AG04450 (cell line): ENCODE data around the gene CLDND1. TPM values are rescaled to one million over a fixed set of nuclear protein-coding genes. Genes with fewer than 3 reads are reported as not detected.

Experiments
- CTCF ChIA-PET: fragments of 300-600, 350-600 bp; formaldehyde crosslinking; extraction: SDS; loops from one replicate; lab custom pipeline; 2022; ENCODE audit warnings: antibody characterized with exemption, inconsistent platforms; lab: Charles Lee
- POLR2A ChIA-PET: fragments of 350-600 bp; formaldehyde crosslinking; extraction: SDS; loops from one replicate; lab custom pipeline; 2021; ENCODE audit warnings: antibody characterized with exemption, inconsistent platforms; lab: Yijun Ruan, JAX
- DNase-seq: peaks from one replicate; pipeline ENCODE4 v3.0.0-alpha.2; 2011; ENCODE audit warnings: low read depth, low spot score
- H3K27ac ChIP-seq: one replicate; pipeline ENCODE4 v1.5.1; 2012; ENCODE audit warnings: low read depth, low read length, control low read depth
- H3K27me3 ChIP-seq: one replicate; pipeline ENCODE4 v1.6.0; 2012; ENCODE audit warnings: low read length; ENCODE audit not compliant: control insufficient read depth, insufficient read depth
- H3K4me3 ChIP-seq: 2 replicates; pipeline ENCODE4 v1.5.1; 2011; ENCODE audit warnings: mild to moderate bottlenecking, low read depth, low read length, control low read depth
- H3K9me3 ChIP-seq: 2 replicates; pipeline ENCODE4 v1.5.1; 2012; ENCODE audit warnings: low read length; ENCODE audit not compliant: control insufficient read depth, insufficient read depth
- polyA plus RNA-seq: library from polyadenylated mRNA; depleted of rRNA; stranded (reverse); fragments of >200 nt; gene quantifications from 2 replicates; pipeline ENCODE4 v1.2.3, GENCODE V29; 2011
- TF ChIP-seq, protein P1 (sequence below): IDR thresholded peaks from 2 replicates; pipeline ENCODE4 v1.5.1; 2011; ENCODE audit warnings: low read depth, low read length, control low read depth, inconsistent platforms

CLDND1 gene
- polyA plus RNA-seq, 1 experiment = 129 TPM

DNA sequence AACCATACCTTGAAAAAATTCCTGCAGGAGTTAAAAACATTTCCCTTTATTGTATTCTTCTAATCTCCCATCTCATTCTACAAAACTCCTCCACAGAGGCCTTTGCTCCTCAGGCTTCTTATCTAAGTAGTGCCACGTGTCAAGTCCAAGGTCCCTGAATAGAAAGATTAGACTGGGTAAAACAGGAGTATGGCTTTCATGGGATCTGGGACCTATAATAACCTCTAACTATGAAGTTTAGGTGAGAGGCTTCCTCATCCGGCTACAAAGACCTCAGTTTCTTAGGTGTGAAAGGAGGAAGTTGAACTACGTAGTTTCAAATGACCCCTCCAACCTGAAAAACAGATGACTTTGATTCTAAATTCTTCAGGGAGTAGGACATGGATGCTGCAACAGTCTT is 29.1 kb upstream of the CLDND1 start:
- H3K27ac ChIP-seq = no peak overlapping the region
- TF ChIP-seq, protein P1, sequence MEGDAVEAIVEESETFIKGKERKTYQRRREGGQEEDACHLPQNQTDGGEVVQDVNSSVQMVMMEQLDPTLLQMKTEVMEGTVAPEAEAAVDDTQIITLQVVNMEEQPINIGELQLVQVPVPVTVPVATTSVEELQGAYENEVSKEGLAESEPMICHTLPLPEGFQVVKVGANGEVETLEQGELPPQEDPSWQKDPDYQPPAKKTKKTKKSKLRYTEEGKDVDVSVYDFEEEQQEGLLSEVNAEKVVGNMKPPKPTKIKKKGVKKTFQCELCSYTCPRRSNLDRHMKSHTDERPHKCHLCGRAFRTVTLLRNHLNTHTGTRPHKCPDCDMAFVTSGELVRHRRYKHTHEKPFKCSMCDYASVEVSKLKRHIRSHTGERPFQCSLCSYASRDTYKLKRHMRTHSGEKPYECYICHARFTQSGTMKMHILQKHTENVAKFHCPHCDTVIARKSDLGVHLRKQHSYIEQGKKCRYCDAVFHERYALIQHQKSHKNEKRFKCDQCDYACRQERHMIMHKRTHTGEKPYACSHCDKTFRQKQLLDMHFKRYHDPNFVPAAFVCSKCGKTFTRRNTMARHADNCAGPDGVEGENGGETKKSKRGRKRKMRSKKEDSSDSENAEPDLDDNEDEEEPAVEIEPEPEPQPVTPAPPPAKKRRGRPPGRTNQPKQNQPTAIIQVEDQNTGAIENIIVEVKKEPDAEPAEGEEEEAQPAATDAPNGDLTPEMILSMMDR = no peak
- no peak overlapping the region for H3K4me3 ChIP-seq
- ChIA-PET POLR2A (interaction anchor here (0.6 kb wide), 1 partner anchor 13 kb away, joined by 4 read pairs; no protein-coding TSS in a partner anchor), CTCF (no interaction called here)
- peaks cover 3% of the 10 kb centered on the region for H3K27me3 ChIP-seq
- DNase-seq = no peak
- H3K9me3 ChIP-seq = no peaks in the 10 kb centered on the region

DNA sequence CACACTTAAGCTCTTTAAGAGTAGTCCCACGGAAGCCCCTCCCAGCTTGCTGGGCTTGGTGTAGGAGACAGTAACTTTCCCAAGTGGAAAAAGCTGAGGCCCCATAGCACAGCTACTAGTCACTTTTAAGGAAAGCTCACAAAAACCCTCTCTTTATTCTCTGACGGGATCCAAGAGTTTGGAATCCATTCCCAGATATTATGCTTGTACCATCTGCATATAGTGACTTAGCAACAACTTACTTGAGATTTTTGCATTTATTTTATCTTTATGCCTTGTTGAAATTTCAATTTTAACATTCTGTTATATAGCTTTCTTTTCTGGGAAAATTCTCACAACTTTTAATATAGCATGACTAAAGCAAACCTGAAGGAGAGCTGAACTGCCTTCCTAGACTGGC is 28.5 kb upstream of the CLDND1 start:
- TF ChIP-seq, protein P1 = no peak
- H3K27me3 ChIP-seq = peaks cover 3% of the 10 kb centered on the region
- no peak overlapping the region for H3K4me3 ChIP-seq
- no peaks in the 10 kb centered on the region for H3K9me3 ChIP-seq
- no peak for DNase-seq
- ChIA-PET CTCF (no interaction called here), POLR2A (interaction anchor here (0.6 kb wide), 1 partner anchor 14 kb away, joined by 4 read pairs; no protein-coding TSS in a partner anchor)
- no peak overlapping the region for H3K27ac ChIP-seq

DNA sequence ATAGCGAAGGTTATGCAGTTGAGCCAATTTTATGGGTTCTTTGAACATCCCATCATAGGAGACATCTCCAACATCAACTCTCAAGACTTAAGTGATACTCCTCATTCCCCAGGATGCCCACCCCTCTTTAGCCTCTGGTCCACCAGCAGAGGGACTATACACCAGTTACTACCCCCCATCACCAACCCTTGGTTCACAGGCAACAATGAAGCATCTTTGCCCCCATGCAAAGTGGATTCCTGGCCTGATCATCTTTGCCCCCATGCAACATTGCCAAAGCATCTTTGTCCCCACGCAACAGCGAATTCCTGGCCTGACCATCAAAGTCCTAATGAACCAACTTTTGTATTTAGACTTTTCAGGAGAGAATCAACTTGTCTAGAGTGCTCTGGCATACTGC is 28.1 kb upstream of the CLDND1 start:
- Histone ChIP-seq H3K4me3 (no peak overlapping the region), H3K27me3 (peaks cover 3% of the 10 kb centered on the region), H3K27ac (no peak overlapping the region), H3K9me3 (no peaks in the 10 kb centered on the region)
- no peak for DNase-seq
- ChIA-PET CTCF (no interaction called here), POLR2A (interaction anchor here (0.6 kb wide), 1 partner anchor 14 kb away, joined by 4 read pairs; no protein-coding TSS in a partner anchor)
- TF ChIP-seq, protein P1 = no peak

DNA sequence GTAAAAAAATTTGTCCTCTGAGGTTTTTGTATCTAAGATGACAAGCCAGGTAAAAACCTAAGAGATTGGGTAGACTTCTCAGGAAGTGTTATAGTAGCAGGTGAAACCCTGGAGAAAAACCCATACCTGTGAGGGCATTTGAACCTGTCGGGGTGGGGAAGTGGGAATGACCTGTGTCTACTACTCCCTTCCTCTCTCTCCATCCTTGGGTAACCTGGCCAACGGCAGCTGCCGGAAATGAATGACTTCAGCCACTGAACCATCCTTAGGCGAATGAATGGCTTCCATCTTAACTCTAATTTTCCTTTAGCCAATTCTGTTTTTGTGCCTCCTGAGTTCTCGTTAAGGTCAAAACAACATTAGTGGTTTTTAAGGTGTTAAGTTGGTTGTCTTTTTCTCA is 25.8 kb upstream of the CLDND1 start:
- H3K27me3 ChIP-seq = peaks cover 3% of the 10 kb centered on the region
- no peak overlapping the region for H3K4me3 ChIP-seq
- DNase-seq = no peak
- ChIA-PET POLR2A (no interaction called here), CTCF (no interaction called here)
- TF ChIP-seq, protein P1 = no peak
- H3K9me3 ChIP-seq = no peaks in the 10 kb centered on the region
- no peak overlapping the region for H3K27ac ChIP-seq

DNA sequence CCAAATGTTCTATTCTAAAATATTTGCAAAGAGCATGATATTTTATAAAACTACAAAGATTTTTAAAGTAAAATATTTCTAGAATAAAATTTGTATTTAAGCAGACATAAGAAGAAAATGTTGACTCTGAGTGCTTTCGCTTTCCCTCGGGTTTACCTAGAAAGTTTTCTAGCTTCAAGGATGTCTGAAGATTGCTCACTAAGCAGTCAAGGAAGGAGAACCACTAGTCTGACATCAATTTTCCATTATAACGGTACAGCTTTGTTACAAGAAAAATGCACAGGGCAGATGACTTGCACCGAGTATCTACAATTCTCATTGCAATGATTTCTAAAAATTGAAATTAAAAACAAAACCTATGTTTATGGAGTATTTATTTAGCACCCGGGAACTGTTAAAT is 23.2 kb upstream of the CLDND1 start:
- no peak overlapping the region for H3K27ac ChIP-seq
- no peaks in the 10 kb centered on the region for H3K9me3 ChIP-seq
- ChIA-PET POLR2A (no interaction called here), CTCF (no interaction called here)
- peaks cover 3% of the 10 kb centered on the region for H3K27me3 ChIP-seq
- no peak for DNase-seq
- H3K4me3 ChIP-seq = no peak overlapping the region
- TF ChIP-seq, protein P1 = no peak
